Mononuclear cell (primary cell): ENCODE measurements around the gene ARRDC1. TPM values are rescaled to one million over a fixed set of nuclear protein-coding genes. Genes with fewer than 3 reads are reported as not detected.
A peak's percentile ranks its signal among the peaks of the same experiment; 100 is the strongest.

Experiments used
- H3K27me3 ChIP-seq: 2 replicates; pipeline ENCODE4 v1.6.0; 2011; ENCODE audit warnings: low read length, control low read depth; ENCODE audit not compliant: insufficient read depth
- H3K4me1 ChIP-seq: 2 replicates; pipeline ENCODE4 v1.5.1; 2011; ENCODE audit warnings: mild to moderate bottlenecking, low read length, control low read depth; ENCODE audit not compliant: insufficient read depth
- H3K4me3 ChIP-seq: 2 replicates; pipeline ENCODE4 v1.5.1; 2011; ENCODE audit warnings: mild to moderate bottlenecking, low read length, moderate library complexity
- H3K9me3 ChIP-seq: 2 replicates; pipeline ENCODE4 v1.5.1; 2011; ENCODE audit warnings: low read depth, mild to moderate bottlenecking, control low read depth, low read length
- total RNA-seq: library from RNA; depleted of rRNA; stranded (reverse); fragments of >200 nt; gene quantifications from one replicate; pipeline ENCODE4 v1.2.3, GENCODE V29; 2012

Gene ARRDC1
- total RNA-seq, 1 donor, result 28.7 TPM

- Histone ChIP-seq H3K9me3 (no peaks in the 10 kb centered on the region), H3K4me3 (no peak overlapping the region), H3K4me1 (peaks cover 55% of the 10 kb centered on the region)
Observed at GRCh38 chr9:137632230-137633161, 27.0 kb downstream of the ARRDC1 start.

GRCh38 chr9:137634016-137634415 lies 28.5 kb downstream of the ARRDC1 start:
- H3K9me3 ChIP-seq, result no peaks in the 10 kb centered on the region
- H3K4me1 ChIP-seq, result peaks cover 47% of the 10 kb centered on the region
- H3K4me3 ChIP-seq, result no peak overlapping the region
- H3K27me3 ChIP-seq, result no peaks in the 10 kb centered on the region

More at GRCh38 chr9:137632230-137633161, 27.0 kb downstream of the ARRDC1 start:
- no peaks in the 10 kb centered on the region for H3K27me3 ChIP-seq

GRCh38 chr9:137638680-137639079 lies 33.2 kb downstream of the ARRDC1 start:
- H3K4me1 ChIP-seq, result peaks cover 17% of the 10 kb centered on the region
- H3K9me3 ChIP-seq, result no peaks in the 10 kb centered on the region
- H3K27me3 ChIP-seq, result no peaks in the 10 kb centered on the region
- H3K4me3 ChIP-seq, result no peak overlapping the region

DNA sequence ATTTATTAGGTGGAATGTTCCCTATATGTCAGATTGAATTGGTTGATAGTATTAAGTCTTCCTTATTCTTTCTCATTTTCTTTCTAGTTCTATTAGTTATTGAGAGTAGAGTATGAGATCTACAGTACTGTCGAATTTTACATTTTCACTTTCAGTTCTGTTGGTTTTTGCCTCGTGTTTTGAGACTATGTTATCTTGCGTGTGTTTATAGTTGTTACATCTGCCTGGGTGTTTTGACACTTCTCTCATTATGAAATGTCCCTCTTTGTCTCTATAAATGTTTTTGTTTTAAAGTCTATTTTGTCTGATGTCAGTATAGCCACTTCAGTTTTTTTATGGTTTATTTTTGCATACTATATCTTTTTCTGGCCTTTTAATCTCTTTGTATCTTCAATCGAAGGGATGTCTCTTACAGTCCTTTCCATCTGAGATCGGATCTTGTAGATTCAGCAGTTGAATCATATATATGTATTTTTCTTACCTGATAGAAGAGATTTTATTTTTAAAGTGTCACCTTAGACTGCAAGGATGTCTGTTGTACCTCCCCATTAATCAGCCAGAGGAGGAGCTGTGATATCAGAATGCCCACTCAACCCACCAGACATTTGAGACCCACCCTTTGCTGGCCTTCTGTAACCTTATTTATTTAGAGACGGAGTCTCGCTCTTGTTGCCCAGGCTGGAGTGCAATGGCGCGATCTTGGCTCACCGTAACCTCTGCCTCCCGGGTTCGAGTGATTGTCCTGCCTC lies 34.0 kb downstream of the ARRDC1 start:
- peaks cover 17% of the 10 kb centered on the region for H3K4me1 ChIP-seq
- H3K27me3 ChIP-seq, result no peaks in the 10 kb centered on the region
- no peaks in the 10 kb centered on the region for H3K9me3 ChIP-seq
- no peak overlapping the region for H3K4me3 ChIP-seq

GRCh38 chr9:137640862-137641261 lies 35.4 kb downstream of the ARRDC1 start:
- Histone ChIP-seq H3K27me3 (no peaks in the 10 kb centered on the region), H3K4me3 (no peak overlapping the region), H3K4me1 (peaks cover 23% of the 10 kb centered on the region), H3K9me3 (no peaks in the 10 kb centered on the region)

DNA sequence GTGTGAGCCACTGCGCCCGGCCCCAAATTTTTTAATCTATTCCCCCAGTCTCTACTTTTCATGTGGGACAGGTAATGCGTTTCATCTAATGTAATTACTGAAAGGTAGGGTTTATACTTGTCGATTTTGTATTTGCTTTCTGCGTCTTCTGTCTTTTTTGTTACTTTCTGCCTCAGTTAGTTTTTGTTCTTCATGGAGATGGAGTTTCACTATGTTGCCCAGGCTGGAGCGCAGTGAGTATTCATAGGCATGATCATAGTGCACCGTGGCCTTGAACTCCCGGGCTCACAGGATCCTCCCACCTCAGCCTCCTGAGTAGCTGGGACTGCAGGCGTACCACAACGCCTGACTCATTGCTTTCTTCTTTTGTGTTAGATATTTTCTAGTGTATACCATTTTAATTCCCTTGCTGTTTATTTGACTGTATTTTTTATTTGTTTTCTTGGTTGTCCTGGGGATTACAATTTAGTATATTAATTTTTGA lies 36.7 kb downstream of the ARRDC1 start:
- Histone ChIP-seq H3K4me3 (no peak overlapping the region), H3K9me3 (no peaks in the 10 kb centered on the region), H3K27me3 (no peaks in the 10 kb centered on the region), H3K4me1 (peaks cover 36% of the 10 kb centered on the region)

DNA sequence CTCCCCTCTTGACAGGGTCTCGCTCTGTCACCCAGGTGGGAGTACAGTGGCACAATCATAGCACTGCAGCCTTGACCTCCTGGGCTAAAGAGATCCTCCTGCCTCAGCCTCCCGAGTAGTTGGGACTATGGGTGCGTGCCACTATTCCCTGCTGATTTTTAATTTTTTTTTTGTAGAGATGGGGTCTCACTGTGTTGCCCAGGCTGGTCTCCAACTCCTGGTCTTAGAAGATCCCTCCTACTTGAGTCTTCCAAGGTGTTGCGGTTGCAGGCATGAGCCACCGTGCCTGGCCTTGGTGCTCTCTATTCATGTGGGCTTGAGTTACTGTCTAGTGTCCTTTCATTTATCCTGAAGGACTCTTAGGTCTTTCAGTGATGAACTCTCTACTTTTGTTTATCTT lies 37.4 kb downstream of the ARRDC1 start:
- Histone ChIP-seq H3K4me3 (no peak overlapping the region), H3K4me1 (peaks cover 41% of the 10 kb centered on the region), H3K9me3 (no peaks in the 10 kb centered on the region), H3K27me3 (no peaks in the 10 kb centered on the region)

DNA sequence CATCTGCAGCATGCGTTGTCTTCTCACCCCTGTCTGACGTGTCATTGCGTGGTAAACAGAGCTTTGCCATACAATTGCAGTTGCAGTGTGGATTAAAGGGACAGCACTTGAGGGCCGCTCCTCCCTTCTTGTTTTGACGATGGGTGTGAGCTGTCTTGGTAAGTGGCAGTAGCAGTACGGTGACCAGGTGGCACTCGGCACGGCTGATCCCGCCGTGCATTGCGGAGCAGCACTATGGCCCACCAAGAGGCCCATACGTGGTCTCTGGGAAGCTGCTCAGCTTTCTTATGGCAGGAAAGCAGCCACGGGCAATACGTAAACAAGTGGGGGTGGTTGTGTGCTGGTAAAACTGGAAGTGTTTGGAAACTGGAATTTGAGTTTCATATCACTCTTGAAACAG lies 38.4 kb downstream of the ARRDC1 start:
- no peak overlapping the region for H3K4me3 ChIP-seq
- H3K9me3 ChIP-seq, result no peaks in the 10 kb centered on the region
- no peaks in the 10 kb centered on the region for H3K27me3 ChIP-seq
- peaks cover 35% of the 10 kb centered on the region for H3K4me1 ChIP-seq

DNA sequence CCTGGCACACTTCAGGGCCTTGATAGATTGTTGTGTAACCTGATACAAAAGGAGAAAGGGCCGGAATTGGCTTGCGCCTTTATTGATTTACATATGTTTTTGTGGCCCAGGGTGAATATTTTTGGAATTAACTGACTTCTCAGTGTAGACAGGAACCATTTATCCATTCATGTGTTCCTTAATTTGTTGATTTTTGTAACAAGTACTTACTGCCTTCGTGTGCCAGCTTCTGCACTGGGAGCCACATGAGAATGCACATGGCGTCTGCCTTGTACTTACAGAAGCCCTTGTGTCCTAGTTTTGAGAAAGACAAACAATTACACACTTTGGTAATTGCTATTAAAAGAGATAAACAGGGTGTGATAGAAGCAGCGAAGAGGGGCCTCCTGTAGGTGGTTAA lies 39.7 kb downstream of the ARRDC1 start:
- H3K4me1 ChIP-seq, result peaks cover 37% of the 10 kb centered on the region
- no peak overlapping the region for H3K4me3 ChIP-seq
- no peaks in the 10 kb centered on the region for H3K9me3 ChIP-seq
- H3K27me3 ChIP-seq, result no peaks in the 10 kb centered on the region

- H3K4me3 ChIP-seq, result no peak overlapping the region
- peaks cover 34% of the 10 kb centered on the region for H3K4me1 ChIP-seq
- H3K27me3 ChIP-seq, result no peaks in the 10 kb centered on the region
- no peaks in the 10 kb centered on the region for H3K9me3 ChIP-seq
Observed at GRCh38 chr9:137646341-137646740, 40.9 kb downstream of the ARRDC1 start.

DNA sequence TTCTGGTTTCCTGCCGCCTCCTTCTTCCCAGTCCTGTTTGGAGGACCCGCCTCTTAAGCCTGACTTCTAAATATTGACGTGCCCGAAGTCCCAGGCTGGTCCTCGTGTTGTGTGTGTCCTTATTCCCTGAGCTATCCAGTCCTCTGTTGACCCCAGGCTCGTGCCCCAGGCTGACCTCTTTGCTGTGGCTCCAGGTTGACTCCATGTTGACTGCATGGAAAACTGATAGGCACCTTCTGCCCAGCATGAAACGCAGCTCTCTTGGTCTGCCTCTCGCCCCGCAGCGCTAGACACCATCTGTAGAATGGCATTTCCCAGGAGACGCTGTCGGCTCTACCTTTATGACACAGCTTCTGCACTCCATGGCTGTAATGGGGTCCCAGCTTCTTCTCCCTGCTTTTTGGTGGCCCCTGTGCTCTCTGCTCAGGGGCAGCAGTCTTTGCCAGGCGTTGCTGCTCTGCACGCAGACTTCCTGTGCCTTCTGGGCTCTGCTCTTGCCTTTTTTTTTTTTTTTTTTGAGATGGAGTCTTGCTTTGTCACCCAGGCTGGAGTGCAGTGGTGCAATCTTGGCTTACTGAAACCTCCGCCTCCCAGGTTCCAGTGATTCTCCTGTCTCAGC lies 41.7 kb downstream of the ARRDC1 start:
- Histone ChIP-seq H3K4me3 (peak overlapping the region; percentile 21), H3K9me3 (no peaks in the 10 kb centered on the region), H3K4me1 (peaks cover 34% of the 10 kb centered on the region), H3K27me3 (no peaks in the 10 kb centered on the region)

- H3K27me3 ChIP-seq, result no peaks in the 10 kb centered on the region
- H3K4me1 ChIP-seq, result peaks cover 34% of the 10 kb centered on the region
- H3K9me3 ChIP-seq, result no peaks in the 10 kb centered on the region
- no peak overlapping the region for H3K4me3 ChIP-seq
Observed at GRCh38 chr9:137648396-137648795, 42.9 kb downstream of the ARRDC1 start.

DNA sequence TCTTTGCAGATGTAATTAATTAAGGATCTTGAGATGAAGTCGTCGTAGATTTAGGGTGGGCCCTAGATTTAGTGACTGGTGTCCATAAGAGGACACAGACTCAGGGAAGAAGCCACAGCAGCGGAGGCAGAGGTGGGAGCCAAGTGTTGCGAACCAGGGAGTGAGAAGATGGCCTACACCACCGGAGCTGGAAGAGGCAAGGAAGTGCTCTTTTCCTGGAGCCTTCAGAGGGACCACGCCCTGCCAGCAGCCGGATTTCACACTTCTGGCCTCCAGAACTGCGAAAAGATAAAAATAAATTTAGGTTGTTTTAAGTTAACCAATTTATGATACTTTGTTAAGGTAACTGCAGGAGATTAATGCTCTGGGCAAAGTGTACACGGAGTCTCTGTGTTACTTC lies 44.1 kb downstream of the ARRDC1 start:
- H3K9me3 ChIP-seq, result no peaks in the 10 kb centered on the region
- H3K4me3 ChIP-seq, result no peak overlapping the region
- H3K4me1 ChIP-seq, result peaks cover 34% of the 10 kb centered on the region
- no peaks in the 10 kb centered on the region for H3K27me3 ChIP-seq

- peaks cover 33% of the 10 kb centered on the region for H3K4me1 ChIP-seq
- H3K4me3 ChIP-seq, result no peak overlapping the region
- H3K9me3 ChIP-seq, result no peaks in the 10 kb centered on the region
- no peaks in the 10 kb centered on the region for H3K27me3 ChIP-seq
Observed at GRCh38 chr9:137650259-137650658, 44.8 kb downstream of the ARRDC1 start.

DNA sequence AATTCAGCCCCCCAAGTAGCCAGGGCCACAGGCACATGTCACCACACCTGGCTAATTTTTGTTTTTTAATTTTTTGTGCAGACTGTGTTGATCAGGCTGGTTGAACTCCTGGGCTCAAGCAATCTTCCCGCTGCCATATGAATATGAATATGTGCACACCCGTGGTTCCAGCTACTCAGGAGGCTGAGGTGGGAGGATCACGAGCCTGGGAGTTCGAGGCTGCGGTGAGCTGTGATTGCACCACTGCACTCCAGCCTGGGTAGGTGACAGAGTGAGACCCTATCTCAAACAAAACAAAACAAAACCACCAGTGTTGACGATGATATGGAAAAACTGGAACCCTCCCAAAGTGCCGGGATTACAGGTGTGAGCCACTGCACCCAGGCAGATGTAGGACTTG lies 45.3 kb downstream of the ARRDC1 start:
- Histone ChIP-seq H3K4me1 (peaks cover 29% of the 10 kb centered on the region), H3K9me3 (no peaks in the 10 kb centered on the region), H3K4me3 (no peak overlapping the region), H3K27me3 (no peaks in the 10 kb centered on the region)
